AG10803 (cell line): ENCODE data around the gene ARHGAP24.
A peak's percentile ranks its signal among the peaks of the same experiment; 100 is the strongest.
"Not testable (repeated sequence)": the region's sequence is repeated elsewhere in the genome, so short reads cannot be mapped to it uniquely, and the experiment has no call there.

Source experiments
- DNase-seq: peaks from one replicate; pipeline ENCODE4 v3.0.0; 2010; ENCODE audit warnings: low read depth
- H3K4me3 ChIP-seq: 2 replicates; pipeline ENCODE4 v1.5.1; 2011; ENCODE audit warnings: mild to moderate bottlenecking, low read length, control low read depth
- CTCF ChIP-seq: conservative IDR thresholded peaks from 2 replicates; pipeline ENCODE4 v1.5.1; 2011; ENCODE audit warnings: mild to moderate bottlenecking, low read length, control low read depth, inconsistent platforms

The ARHGAP24 gene

GRCh38 chr4:85910985-85911384 is 436.0 kb downstream of the ARHGAP24 start:
- DNase-seq: no peak
- no peak for TF ChIP-seq CTCF
- no peak overlapping the region for H3K4me3 ChIP-seq

- no peak for DNase-seq
- no peak overlapping the region for H3K4me3 ChIP-seq
- no peak for TF ChIP-seq CTCF
Measured at GRCh38 chr4:85913931-85914694, 439.2 kb downstream of the ARHGAP24 start.

- not testable (repeated sequence) for H3K4me3 ChIP-seq, DNase-seq
Measured at GRCh38 chr4:85915570-85915969, 440.6 kb downstream of the ARHGAP24 start.

GRCh38 chr4:85919200-85919887 is 444.4 kb downstream of the ARHGAP24 start:
- TF ChIP-seq CTCF: no peak
- H3K4me3 ChIP-seq: no peak overlapping the region
- DNase-seq: no peak

- no peak overlapping the region for H3K4me3 ChIP-seq
- TF ChIP-seq CTCF: no peak
- DNase-seq: no peak
Measured at GRCh38 chr4:85925071-85925470, 450.1 kb downstream of the ARHGAP24 start.

- no peak for TF ChIP-seq CTCF
- peak; percentile 60 for DNase-seq
Measured at GRCh38 chr4:85928775-85929591, 454.0 kb downstream of the ARHGAP24 start.

GRCh38 chr4:85929961-85930665 is 455.2 kb downstream of the ARHGAP24 start:
- TF ChIP-seq CTCF: no peak
- peak; percentile 41 for DNase-seq
- H3K4me3 ChIP-seq: 0 out of 2 replicates have a peak overlapping the region, but pooled peaks have one; percentile 9

More at GRCh38 chr4:85928775-85929591, 454.0 kb downstream of the ARHGAP24 start:
- no peak overlapping the region for H3K4me3 ChIP-seq
